ENCODE data around the gene AKR7A3. TPM values are rescaled to one million over a fixed set of nuclear protein-coding genes. Genes with fewer than 3 reads are reported as not detected.

AKR7A3 gene
- total RNA-seq, 1 experiment from 2014 or later: 0.40 TPM

- no TSS peak for BruUV-seq (replicated peaks)
- no peaks in the 10 kb centered on the region for H3K9me3 Mint-ChIP-seq (ENCODE audit: unreplicated experiment)
- intact Hi-C loops (cut with micrococcal nuclease): no loop called here
- H3K27ac Mint-ChIP-seq (ENCODE audit: low read depth, unreplicated experiment): no peak overlapping the region
- peaks cover 25% of the 10 kb centered on the region for H3K36me3 Mint-ChIP-seq (ENCODE audit: insufficient read depth, unreplicated experiment)
- ChIA-PET POLR2A (interaction anchor here (0.6 to 3.9 kb wide), 3 partner anchors 14 to 166 kb away, joined by 3 to 24 read pairs (median 3); partner anchors contain the start of genes EMC1 and MRTO4), CTCF (interaction anchor here (0.7 kb wide), 1 partner anchor 170 kb away, joined by 3 read pairs; no protein-coding TSS in a partner anchor)
- no peak for DNase-seq (ENCODE audit: unreplicated experiment)
- H3K27me3 Mint-ChIP-seq (ENCODE audit: insufficient read depth, unreplicated experiment): no peaks in the 10 kb centered on the region
- peaks cover 27% of the 10 kb centered on the region for H3K4me1 Mint-ChIP-seq (ENCODE audit: insufficient read depth, unreplicated experiment)
- H3K4me3 Mint-ChIP-seq (ENCODE audit: unreplicated experiment): no peak overlapping the region
- TF ChIP-seq, protein P1, sequence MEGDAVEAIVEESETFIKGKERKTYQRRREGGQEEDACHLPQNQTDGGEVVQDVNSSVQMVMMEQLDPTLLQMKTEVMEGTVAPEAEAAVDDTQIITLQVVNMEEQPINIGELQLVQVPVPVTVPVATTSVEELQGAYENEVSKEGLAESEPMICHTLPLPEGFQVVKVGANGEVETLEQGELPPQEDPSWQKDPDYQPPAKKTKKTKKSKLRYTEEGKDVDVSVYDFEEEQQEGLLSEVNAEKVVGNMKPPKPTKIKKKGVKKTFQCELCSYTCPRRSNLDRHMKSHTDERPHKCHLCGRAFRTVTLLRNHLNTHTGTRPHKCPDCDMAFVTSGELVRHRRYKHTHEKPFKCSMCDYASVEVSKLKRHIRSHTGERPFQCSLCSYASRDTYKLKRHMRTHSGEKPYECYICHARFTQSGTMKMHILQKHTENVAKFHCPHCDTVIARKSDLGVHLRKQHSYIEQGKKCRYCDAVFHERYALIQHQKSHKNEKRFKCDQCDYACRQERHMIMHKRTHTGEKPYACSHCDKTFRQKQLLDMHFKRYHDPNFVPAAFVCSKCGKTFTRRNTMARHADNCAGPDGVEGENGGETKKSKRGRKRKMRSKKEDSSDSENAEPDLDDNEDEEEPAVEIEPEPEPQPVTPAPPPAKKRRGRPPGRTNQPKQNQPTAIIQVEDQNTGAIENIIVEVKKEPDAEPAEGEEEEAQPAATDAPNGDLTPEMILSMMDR (IDR thresholded peaks at IDR 0.05; ENCODE audit: unreplicated experiment): no peak
Observed at GRCh38 chr1:19310061-19310460, 21.5 kb upstream of the AKR7A3 start.

DNA sequence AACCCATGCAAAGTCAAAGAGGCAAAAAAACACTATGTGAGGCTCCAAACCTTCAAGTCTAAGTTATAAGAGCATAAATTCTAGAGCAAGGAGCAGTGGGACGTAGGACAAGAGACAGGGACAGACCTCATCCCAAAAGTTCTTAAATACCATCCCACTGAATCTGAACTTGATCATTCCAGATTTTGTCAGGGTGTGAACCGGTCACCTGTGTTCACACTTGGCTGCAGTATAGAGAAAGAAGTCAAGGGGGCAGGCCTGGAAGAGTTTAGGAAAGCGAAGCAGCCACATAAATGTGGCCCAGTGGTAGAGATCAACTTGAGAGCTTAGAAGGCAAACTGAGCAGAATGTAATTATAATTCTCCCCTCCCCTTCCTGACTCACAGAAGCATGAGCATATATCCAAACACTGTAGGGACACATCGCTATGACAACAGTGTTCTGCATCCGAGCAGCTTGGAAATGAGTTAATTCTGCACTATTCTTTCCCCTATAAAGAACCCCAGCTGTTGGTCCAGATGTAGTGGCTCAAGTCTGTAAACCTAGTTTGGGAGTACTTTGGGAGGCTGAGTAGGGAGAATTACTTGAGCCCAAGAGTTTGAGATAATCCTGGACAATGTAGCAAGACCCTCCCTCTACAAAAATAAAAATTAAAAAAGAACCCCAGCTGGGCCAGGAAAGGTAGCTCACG lies 20.7 kb upstream of the AKR7A3 start:
- intact Hi-C loops (cut with micrococcal nuclease): no loop called here
- no peak overlapping the region for H3K27ac Mint-ChIP-seq (ENCODE audit: low read depth, unreplicated experiment)
- BruUV-seq (replicated peaks): no TSS peak
- no peaks in the 10 kb centered on the region for H3K9me3 Mint-ChIP-seq (ENCODE audit: unreplicated experiment)
- DNase-seq (ENCODE audit: unreplicated experiment): no peak
- H3K36me3 Mint-ChIP-seq (ENCODE audit: insufficient read depth, unreplicated experiment): peaks cover 33% of the 10 kb centered on the region
- peaks cover 27% of the 10 kb centered on the region for H3K4me1 Mint-ChIP-seq (ENCODE audit: insufficient read depth, unreplicated experiment)
- no peak overlapping the region for H3K4me3 Mint-ChIP-seq (ENCODE audit: unreplicated experiment)
- H3K27me3 Mint-ChIP-seq (ENCODE audit: insufficient read depth, unreplicated experiment): no peaks in the 10 kb centered on the region
- TF ChIP-seq, protein P1 (IDR thresholded peaks at IDR 0.05; ENCODE audit: unreplicated experiment): no peak
- POLR2A ChIA-PET: interaction anchor here (0.5 kb wide), 1 partner anchor 351 kb away, joined by 4 read pairs; no protein-coding TSS in a partner anchor
- CTCF ChIA-PET: no interaction called here

DNA sequence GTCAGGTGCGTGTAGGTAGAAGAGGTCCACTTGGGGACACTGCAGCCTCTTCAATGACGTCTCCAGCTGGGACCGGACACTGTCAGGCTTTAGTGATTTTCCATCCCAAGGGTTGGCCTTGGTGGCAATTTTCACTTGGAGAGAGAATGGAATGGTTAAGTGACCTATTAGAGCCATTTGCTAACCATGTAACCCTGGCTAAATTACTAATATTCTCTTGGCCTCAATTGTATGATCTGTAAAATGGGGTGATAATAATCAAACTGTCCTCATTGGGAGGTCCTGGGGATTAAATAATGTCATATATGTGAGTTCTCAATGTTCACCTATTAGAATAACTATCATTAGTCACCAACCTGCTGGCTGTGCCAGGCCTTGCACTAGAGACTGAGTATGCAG lies 19.9 kb upstream of the AKR7A3 start:
- no TSS peak for BruUV-seq (replicated peaks)
- ChIA-PET POLR2A (no interaction called here), CTCF (interaction anchor here (0.6 kb wide), 1 partner anchor 35 kb away, joined by 3 read pairs; no protein-coding TSS in a partner anchor)
- Mint-ChIP-seq H3K9me3 (ENCODE audit: unreplicated experiment) (no peaks in the 10 kb centered on the region), H3K27ac (ENCODE audit: low read depth, unreplicated experiment) (no peak overlapping the region), H3K27me3 (ENCODE audit: insufficient read depth, unreplicated experiment) (no peaks in the 10 kb centered on the region), H3K4me1 (ENCODE audit: insufficient read depth, unreplicated experiment) (peaks cover 24% of the 10 kb centered on the region), H3K4me3 (ENCODE audit: unreplicated experiment) (no peak overlapping the region), H3K36me3 (ENCODE audit: insufficient read depth, unreplicated experiment) (peaks cover 40% of the 10 kb centered on the region)
- TF ChIP-seq, protein P1 (IDR thresholded peaks at IDR 0.05; ENCODE audit: unreplicated experiment): no peak
- DNase-seq (ENCODE audit: unreplicated experiment): no peak
- intact Hi-C loops (cut with micrococcal nuclease): no loop called here

- H3K9me3 Mint-ChIP-seq (ENCODE audit: unreplicated experiment): no peaks in the 10 kb centered on the region
- H3K4me1 Mint-ChIP-seq (ENCODE audit: insufficient read depth, unreplicated experiment): peaks cover 19% of the 10 kb centered on the region
- TF ChIP-seq, protein P1 (IDR thresholded peaks at IDR 0.05; ENCODE audit: unreplicated experiment): no peak
- no TSS peak for BruUV-seq (replicated peaks)
- no peaks in the 10 kb centered on the region for H3K27me3 Mint-ChIP-seq (ENCODE audit: insufficient read depth, unreplicated experiment)
- peaks cover 46% of the 10 kb centered on the region for H3K36me3 Mint-ChIP-seq (ENCODE audit: insufficient read depth, unreplicated experiment)
- no peak overlapping the region for H3K4me3 Mint-ChIP-seq (ENCODE audit: unreplicated experiment)
- CTCF ChIA-PET: interaction anchor here (0.6 kb wide), 1 partner anchor 35 kb away, joined by 3 read pairs; no protein-coding TSS in a partner anchor
- DNase-seq (ENCODE audit: unreplicated experiment): no peak
- POLR2A ChIA-PET: no interaction called here
- H3K27ac Mint-ChIP-seq (ENCODE audit: low read depth, unreplicated experiment): no peak overlapping the region
- intact Hi-C loops (cut with micrococcal nuclease): no loop called here
Observed at GRCh38 chr1:19307794-19308508, 19.4 kb upstream of the AKR7A3 start.

Measured in MCF 10A (cell line).